ENCODE measurements around the gene HPSE. TPM values are rescaled to one million over a fixed set of nuclear protein-coding genes. Genes with fewer than 3 reads are reported as not detected.
"Not testable (repeated sequence)": the region's sequence is repeated elsewhere in the genome, so short reads cannot be mapped to it uniquely, and the experiment has no call there.

HPSE gene
- total and polyA plus RNA-seq, 4 donors = 0.43 to 4.7 (median 1.0) TPM

DNA sequence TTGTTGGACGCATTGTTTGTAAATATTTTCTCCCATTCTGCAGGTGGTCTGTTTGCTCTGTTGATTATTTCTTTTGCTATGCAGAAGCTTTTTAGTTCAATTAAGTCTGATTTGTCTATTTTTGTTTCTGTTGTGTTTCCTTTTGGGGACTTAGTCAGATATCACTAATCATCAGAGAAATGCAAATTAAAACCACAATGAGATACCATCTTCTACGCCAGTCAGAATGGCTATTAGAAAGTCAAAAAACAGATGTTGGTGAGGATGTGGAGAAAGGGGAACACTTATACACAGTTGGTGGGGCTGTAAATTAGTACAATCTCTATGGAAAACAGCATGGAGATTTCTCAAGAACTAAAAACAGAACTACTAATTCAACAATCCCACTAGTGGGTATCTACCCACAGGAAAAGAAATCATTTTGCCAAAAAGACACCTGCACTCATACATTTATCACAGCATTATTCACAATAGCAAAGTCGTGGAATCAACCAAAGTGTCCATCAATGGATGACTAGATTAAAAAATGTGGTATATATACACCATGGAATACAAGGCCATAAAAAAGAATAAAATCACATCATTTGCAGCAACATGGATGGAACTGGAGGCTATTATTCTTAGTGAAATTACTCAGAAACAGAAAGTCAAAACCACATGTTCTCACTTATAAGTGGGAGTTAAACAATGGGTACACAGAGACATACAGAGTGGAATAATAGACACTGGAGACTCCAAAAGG lies 58.2 kb downstream of the HPSE start:
- Histone ChIP-seq H3K4me3 (ENCODE audit: low read depth in 1 of 3, low read length in 3 of 3) (no peak overlapping the region), H3K9me3 (ENCODE audit: control insufficient read depth in 4 of 4, low read length in 3 of 4) (no peaks in the 10 kb centered on the region), H3K27ac (ENCODE audit: low read depth in 1 of 2, low read length in 2 of 2) (no peak overlapping the region), H3K4me1 (ENCODE audit: control insufficient read depth in 4 of 4, insufficient read depth in 4 of 4, low read length in 3 of 4) (no peaks in the 10 kb centered on the region), H3K27me3 (ENCODE audit: control insufficient read depth in 4 of 4, insufficient read depth in 4 of 4, low read length in 3 of 4) (no peaks in the 10 kb centered on the region), H3K36me3 (ENCODE audit: control insufficient read depth in 4 of 4, insufficient read depth in 3 of 4, low read depth in 1 of 4, low read length in 3 of 4) (peaks cover 2 to 3% (median 3%) of the 10 kb centered on the region in 4 donors), H3K9ac (ENCODE audit: low read depth in 1 of 2, low read length in 2 of 2) (no peak overlapping the region)
- WGBS = 89% methylated on average over 3 of the region's 3 CpGs
- no peak for TF ChIP-seq TAF1 (conservative IDR thresholded peaks at IDR 0.05)
- TF ChIP-seq FOXA2 (IDR thresholded peaks at IDR 0.05) = no peak
- TF ChIP-seq, protein P1, sequence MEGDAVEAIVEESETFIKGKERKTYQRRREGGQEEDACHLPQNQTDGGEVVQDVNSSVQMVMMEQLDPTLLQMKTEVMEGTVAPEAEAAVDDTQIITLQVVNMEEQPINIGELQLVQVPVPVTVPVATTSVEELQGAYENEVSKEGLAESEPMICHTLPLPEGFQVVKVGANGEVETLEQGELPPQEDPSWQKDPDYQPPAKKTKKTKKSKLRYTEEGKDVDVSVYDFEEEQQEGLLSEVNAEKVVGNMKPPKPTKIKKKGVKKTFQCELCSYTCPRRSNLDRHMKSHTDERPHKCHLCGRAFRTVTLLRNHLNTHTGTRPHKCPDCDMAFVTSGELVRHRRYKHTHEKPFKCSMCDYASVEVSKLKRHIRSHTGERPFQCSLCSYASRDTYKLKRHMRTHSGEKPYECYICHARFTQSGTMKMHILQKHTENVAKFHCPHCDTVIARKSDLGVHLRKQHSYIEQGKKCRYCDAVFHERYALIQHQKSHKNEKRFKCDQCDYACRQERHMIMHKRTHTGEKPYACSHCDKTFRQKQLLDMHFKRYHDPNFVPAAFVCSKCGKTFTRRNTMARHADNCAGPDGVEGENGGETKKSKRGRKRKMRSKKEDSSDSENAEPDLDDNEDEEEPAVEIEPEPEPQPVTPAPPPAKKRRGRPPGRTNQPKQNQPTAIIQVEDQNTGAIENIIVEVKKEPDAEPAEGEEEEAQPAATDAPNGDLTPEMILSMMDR (IDR thresholded peaks at IDR 0.05; ENCODE audit: low read depth, low read length, missing input control) = no peak
- TF ChIP-seq JUND (IDR thresholded peaks at IDR 0.05) = no peak
- no peak for TF ChIP-seq GABPA (IDR thresholded peaks at IDR 0.05 in 1 of 2, conservative IDR thresholded peaks at IDR 0.05 in 1 of 2)
- TF ChIP-seq, protein P2, sequence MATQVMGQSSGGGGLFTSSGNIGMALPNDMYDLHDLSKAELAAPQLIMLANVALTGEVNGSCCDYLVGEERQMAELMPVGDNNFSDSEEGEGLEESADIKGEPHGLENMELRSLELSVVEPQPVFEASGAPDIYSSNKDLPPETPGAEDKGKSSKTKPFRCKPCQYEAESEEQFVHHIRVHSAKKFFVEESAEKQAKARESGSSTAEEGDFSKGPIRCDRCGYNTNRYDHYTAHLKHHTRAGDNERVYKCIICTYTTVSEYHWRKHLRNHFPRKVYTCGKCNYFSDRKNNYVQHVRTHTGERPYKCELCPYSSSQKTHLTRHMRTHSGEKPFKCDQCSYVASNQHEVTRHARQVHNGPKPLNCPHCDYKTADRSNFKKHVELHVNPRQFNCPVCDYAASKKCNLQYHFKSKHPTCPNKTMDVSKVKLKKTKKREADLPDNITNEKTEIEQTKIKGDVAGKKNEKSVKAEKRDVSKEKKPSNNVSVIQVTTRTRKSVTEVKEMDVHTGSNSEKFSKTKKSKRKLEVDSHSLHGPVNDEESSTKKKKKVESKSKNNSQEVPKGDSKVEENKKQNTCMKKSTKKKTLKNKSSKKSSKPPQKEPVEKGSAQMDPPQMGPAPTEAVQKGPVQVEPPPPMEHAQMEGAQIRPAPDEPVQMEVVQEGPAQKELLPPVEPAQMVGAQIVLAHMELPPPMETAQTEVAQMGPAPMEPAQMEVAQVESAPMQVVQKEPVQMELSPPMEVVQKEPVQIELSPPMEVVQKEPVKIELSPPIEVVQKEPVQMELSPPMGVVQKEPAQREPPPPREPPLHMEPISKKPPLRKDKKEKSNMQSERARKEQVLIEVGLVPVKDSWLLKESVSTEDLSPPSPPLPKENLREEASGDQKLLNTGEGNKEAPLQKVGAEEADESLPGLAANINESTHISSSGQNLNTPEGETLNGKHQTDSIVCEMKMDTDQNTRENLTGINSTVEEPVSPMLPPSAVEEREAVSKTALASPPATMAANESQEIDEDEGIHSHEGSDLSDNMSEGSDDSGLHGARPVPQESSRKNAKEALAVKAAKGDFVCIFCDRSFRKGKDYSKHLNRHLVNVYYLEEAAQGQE (IDR thresholded peaks at IDR 0.05) = no peak
- no peak for TF ChIP-seq YY1 (IDR thresholded peaks at IDR 0.05)
- no peak for TF ChIP-seq HNF4G (IDR thresholded peaks at IDR 0.05)
- no peak for TF ChIP-seq HNF4A (conservative IDR thresholded peaks at IDR 0.05)
- DNase-seq (ENCODE audit: low spot score) = no peak

DNA sequence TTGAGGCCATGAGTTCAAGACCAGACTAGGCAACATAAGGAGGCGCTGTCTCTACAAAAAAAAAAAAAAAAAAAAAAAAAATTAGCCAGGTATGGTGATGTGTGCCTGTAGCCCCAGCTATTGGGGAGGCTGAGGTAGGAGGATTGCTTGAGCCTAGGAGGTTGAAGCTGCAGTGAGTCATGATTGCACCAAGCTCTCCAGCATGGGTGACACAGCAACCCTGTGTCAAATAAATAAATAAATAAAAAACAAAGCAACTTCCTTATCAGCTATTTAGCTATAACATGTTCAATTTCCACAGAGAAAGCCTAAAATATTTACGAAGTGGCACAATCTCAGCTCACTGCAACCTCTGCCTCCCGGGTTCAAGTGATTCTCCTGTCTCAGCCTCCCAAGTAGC lies 60.7 kb downstream of the HPSE start:
- peaks cover 3 to 13% (median 6%) of the 10 kb centered on the region in 4 donors for H3K36me3 ChIP-seq (ENCODE audit: control insufficient read depth in 4 of 4, insufficient read depth in 3 of 4, low read depth in 1 of 4, low read length in 3 of 4)
- H3K4me3 ChIP-seq (ENCODE audit: low read depth in 1 of 3, low read length in 3 of 3); H3K9me3 ChIP-seq (ENCODE audit: control insufficient read depth in 4 of 4, low read length in 3 of 4); H3K27ac ChIP-seq (ENCODE audit: low read depth in 1 of 2, low read length in 2 of 2); H3K4me1 ChIP-seq (ENCODE audit: control insufficient read depth in 4 of 4, insufficient read depth in 4 of 4, low read length in 3 of 4); H3K9ac ChIP-seq (ENCODE audit: low read depth in 1 of 2, low read length in 2 of 2); H3K27me3 ChIP-seq (ENCODE audit: control insufficient read depth in 4 of 4, insufficient read depth in 4 of 4, low read length in 3 of 4); DNase-seq (ENCODE audit: low spot score): not testable (repeated sequence)
- 96% methylated on average over 3 of the region's 3 CpGs for WGBS

DNA sequence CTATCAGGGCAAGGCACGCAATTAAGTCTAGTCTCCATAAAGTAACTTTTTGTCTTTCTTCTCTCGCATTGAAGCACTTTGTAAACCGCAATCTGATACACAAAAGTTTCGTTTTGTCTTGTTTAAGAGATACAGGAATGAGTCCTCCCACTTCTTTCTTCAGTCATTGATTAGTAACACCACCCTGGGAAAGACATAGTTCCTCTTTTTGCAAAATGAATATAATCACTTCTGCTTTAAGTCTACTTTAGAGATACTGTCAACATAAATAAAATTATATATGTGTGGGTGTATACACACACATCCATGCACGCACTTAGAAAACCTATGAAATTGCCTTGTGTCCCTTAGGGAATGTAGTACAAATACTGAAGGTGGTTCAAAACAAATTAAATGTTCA lies 61.7 kb downstream of the HPSE start:
- H3K4me3 ChIP-seq (ENCODE audit: low read depth in 1 of 3, low read length in 3 of 3) = no peak overlapping the region
- no peak for TF ChIP-seq NR2F2 (IDR thresholded peaks at IDR 0.05)
- peaks cover 4 to 18% (median 8%) of the 10 kb centered on the region in 4 donors for H3K36me3 ChIP-seq (ENCODE audit: control insufficient read depth in 4 of 4, insufficient read depth in 3 of 4, low read depth in 1 of 4, low read length in 3 of 4)
- DNase-seq (ENCODE audit: low spot score) = no peak
- H3K27ac ChIP-seq (ENCODE audit: low read depth in 1 of 2, low read length in 2 of 2) = no peak overlapping the region
- H3K9ac ChIP-seq (ENCODE audit: low read depth in 1 of 2, low read length in 2 of 2) = no peak overlapping the region
- H3K27me3 ChIP-seq (ENCODE audit: control insufficient read depth in 4 of 4, insufficient read depth in 4 of 4, low read length in 3 of 4) = no peaks in the 10 kb centered on the region
- H3K4me1 ChIP-seq (ENCODE audit: control insufficient read depth in 4 of 4, insufficient read depth in 4 of 4, low read length in 3 of 4) = no peaks in the 10 kb centered on the region
- 93% methylated on average over 5 of the region's 5 CpGs for WGBS
- no peaks in the 10 kb centered on the region for H3K9me3 ChIP-seq (ENCODE audit: control insufficient read depth in 4 of 4, low read length in 3 of 4)

Data from liver (tissue), 9 donors.